IMR-90 (cell line): ENCODE data around the gene SCGB1A1. TPM values are rescaled to one million over a fixed set of nuclear protein-coding genes. Genes with fewer than 3 reads are reported as not detected.

Experiments used
- ATAC-seq: fragments of 200-7000 bp; cut with Tn5 transposase; 2 replicates; pipeline ENCODE4 v1.9.1; 2020; ENCODE audit warnings: low read depth, mild to moderate bottlenecking, moderate library complexity
- BruUV-seq: library from RNA; stranded (reverse); fragments of 400-500 nt; replicated peaks from 2 replicates; lab custom pipeline; 2021; lab: Mats Ljungman, UMichigan
- CTCF ChIA-PET: fragments of 300-600 bp; formaldehyde crosslinking; extraction: SDS; loops from one replicate; lab custom pipeline; 2021; ENCODE audit warnings: antibody characterized with exemption; lab: Yijun Ruan, JAX
- POLR2A ChIA-PET: fragments of 300-600 bp; sonication (Branson Sonifier 250); formaldehyde crosslinking; loops from one replicate; lab custom pipeline; 2022; ENCODE audit warnings: antibody characterized with exemption; ENCODE audit not compliant: unreplicated experiment; lab: Charles Lee
- DNase-seq: peaks from one replicate; pipeline ENCODE4 v3.0.0; 2013
- H2AFZ ChIP-seq: replicated peaks from 2 replicates; pipeline ENCODE3; 2013; ENCODE audit warnings: low read length, mild to moderate bottlenecking; ENCODE audit not compliant: poor library complexity
- H2AK5ac ChIP-seq: 2 replicates; pipeline ENCODE4 v1.6.1; 2013; ENCODE audit warnings: low read depth, low read length, inconsistent platforms
- H2AK9ac ChIP-seq: replicated peaks from 2 replicates; pipeline ENCODE3; 2013; ENCODE audit warnings: mild to moderate bottlenecking, low read depth, low read length, moderate library complexity; ENCODE audit not compliant: poor library complexity
- H2BK120ac ChIP-seq: 2 replicates; pipeline ENCODE4 v1.6.1; 2013; ENCODE audit warnings: low read depth, low read length, inconsistent platforms
- H2BK15ac ChIP-seq: 3 replicates; pipeline ENCODE4 v1.6.1; 2013; ENCODE audit warnings: low read depth, low read length, inconsistent platforms
- H2BK20ac ChIP-seq: 2 replicates; pipeline ENCODE4 v1.6.1; 2013; ENCODE audit warnings: low read depth, mild to moderate bottlenecking, inconsistent platforms, low read length, moderate library complexity
- H2BK5ac ChIP-seq: 2 replicates; pipeline ENCODE4 v1.6.1; 2013; ENCODE audit warnings: mild to moderate bottlenecking, low read depth, low read length, inconsistent platforms; ENCODE audit not compliant: poor library complexity, severe bottlenecking
- H3K14ac ChIP-seq: replicated peaks from 2 replicates; pipeline ENCODE4 v1.6.1; 2013; ENCODE audit warnings: low read depth, low read length, inconsistent platforms
- H3K18ac ChIP-seq: 2 replicates; pipeline ENCODE4 v1.6.1; 2013; ENCODE audit warnings: low read depth, low read length, control low read depth
- H3K23ac ChIP-seq: 2 replicates; pipeline ENCODE4 v1.6.1; 2013; ENCODE audit warnings: low read depth, low read length, inconsistent platforms
- H3K27ac ChIP-seq: 2 replicates; pipeline ENCODE4 v1.5.1; 2013; ENCODE audit warnings: mild to moderate bottlenecking, control low read depth, low read length; ENCODE audit not compliant: insufficient read depth
- H3K27me3 ChIP-seq: 2 replicates; pipeline ENCODE4 v1.6.1; 2013; ENCODE audit warnings: low read length; ENCODE audit not compliant: control insufficient read depth, insufficient read depth
- H3K36me3 ChIP-seq: 2 replicates; pipeline ENCODE4 v1.6.1; 2013; ENCODE audit warnings: low read length, mixed read lengths; ENCODE audit not compliant: control insufficient read depth, insufficient read depth
- H3K4ac ChIP-seq: 2 replicates; pipeline ENCODE4 v1.6.1; 2013; ENCODE audit warnings: low read depth, low read length, inconsistent platforms
- H3K4me1 ChIP-seq: 2 replicates; pipeline ENCODE4 v1.6.1; 2013; ENCODE audit warnings: low read length, mixed read lengths; ENCODE audit not compliant: control insufficient read depth, insufficient read depth
- H3K4me2 ChIP-seq: 2 replicates; pipeline ENCODE4 v1.6.1; 2013; ENCODE audit warnings: low read depth, mild to moderate bottlenecking, control low read depth, low read length, moderate library complexity
- H3K4me3 ChIP-seq: 2 replicates; pipeline ENCODE4 v1.5.1; 2013; ENCODE audit warnings: low read depth, mild to moderate bottlenecking, control low read depth, low read length, moderate library complexity; ENCODE audit not compliant: insufficient read depth
- H3K56ac ChIP-seq: 2 replicates; pipeline ENCODE4 v1.6.1; 2013; ENCODE audit warnings: low read length, inconsistent platforms; ENCODE audit not compliant: insufficient read depth; ENCODE audit errors: extremely low read depth
- H3K79me1 ChIP-seq, 2 experiments: 2 replicates each; pipeline ENCODE4 v1.6.1; 2013; ENCODE audit warnings: low read length in 2 of 2, inconsistent platforms in 1 of 2, low read depth in 1 of 2
- H3K9ac ChIP-seq: 2 replicates; pipeline ENCODE4 v1.6.1; 2013; ENCODE audit warnings: low read depth, low read length, control low read depth
- H3K9me1 ChIP-seq: 2 replicates; pipeline ENCODE4 v1.6.1; 2013; ENCODE audit warnings: low read length, inconsistent platforms; ENCODE audit not compliant: insufficient read depth
- H3K9me3 ChIP-seq: 2 replicates; pipeline ENCODE4 v1.6.1; 2013; ENCODE audit warnings: low read length; ENCODE audit not compliant: control insufficient read depth, insufficient read depth
- H4K20me1 ChIP-seq: 2 replicates; pipeline ENCODE4 v1.6.1; 2013; ENCODE audit warnings: low read length, inconsistent platforms; ENCODE audit not compliant: insufficient read depth
- H4K5ac ChIP-seq: 2 replicates; pipeline ENCODE4 v1.6.1; 2013; ENCODE audit warnings: mild to moderate bottlenecking, low read depth, low read length, control low read depth
- H4K8ac ChIP-seq, 2 experiments: 2 replicates each; pipeline ENCODE4 v1.6.1; 2013; ENCODE audit warnings: low read depth in 2 of 2, low read length in 2 of 2, control low read depth in 1 of 2, inconsistent platforms in 1 of 2
- H4K91ac ChIP-seq: 2 replicates; pipeline ENCODE4 v1.6.1; 2013; ENCODE audit warnings: low read depth, low read length, inconsistent platforms; ENCODE audit not compliant: insufficient read depth
- BHLHE40 ChIP-seq: fragments of 150-350 bp; IDR thresholded peaks from 2 replicates; pipeline ENCODE4 v1.6.1; 2016; ENCODE audit warnings: mild to moderate bottlenecking, low read depth, low read length
- CEBPB ChIP-seq: IDR thresholded peaks from 2 replicates; pipeline ENCODE4 v1.6.1; 2012; ENCODE audit warnings: low read depth, low read length, improper control_type of control experiment
- CHD1 ChIP-seq: IDR thresholded peaks from 2 replicates; pipeline ENCODE4 v1.6.1; 2012; ENCODE audit warnings: low read depth, low read length, improper control_type of control experiment
- CTCF ChIP-seq: conservative IDR thresholded peaks from 2 replicates; pipeline ENCODE4 v1.5.1; 2012; ENCODE audit warnings: mild to moderate bottlenecking, low read depth, low read length, improper control_type of control experiment
- ELK1 ChIP-seq: fragments of 150-350 bp; IDR thresholded peaks from 2 replicates; pipeline ENCODE4 v1.6.1; 2016; ENCODE audit warnings: low read depth, mild to moderate bottlenecking, low read length, moderate library complexity, borderline replicate concordance
- FOS ChIP-seq: fragments of 150-350 bp; IDR thresholded peaks from 2 replicates; pipeline ENCODE4 v1.6.1; 2016; ENCODE audit warnings: low read depth, low read length
- MAFK ChIP-seq: IDR thresholded peaks from 2 replicates; pipeline ENCODE4 v1.6.1; 2012; ENCODE audit warnings: low read depth, low read length, improper control_type of control experiment
- MAZ ChIP-seq: IDR thresholded peaks from 2 replicates; pipeline ENCODE4 v1.6.1; 2012; ENCODE audit warnings: low read depth, mild to moderate bottlenecking, low read length, improper control_type of control experiment, moderate library complexity, borderline replicate concordance
- MXI1 ChIP-seq: IDR thresholded peaks from 2 replicates; pipeline ENCODE4 v1.6.1; 2012; ENCODE audit warnings: low read depth, mild to moderate bottlenecking, low read length, moderate library complexity, borderline replicate concordance
- NFE2L2 ChIP-seq: fragments of 150-350 bp; IDR thresholded peaks from 2 replicates; pipeline ENCODE4 v1.6.1; 2016; ENCODE audit warnings: low read depth, mild to moderate bottlenecking, low read length
- POLR2A ChIP-seq: IDR thresholded peaks from 2 replicates; pipeline ENCODE4 v1.6.1; 2012; ENCODE audit warnings: mild to moderate bottlenecking, low read depth, low read length
- RAD21 ChIP-seq: IDR thresholded peaks from 2 replicates; pipeline ENCODE4 v1.6.1; 2012; ENCODE audit warnings: low read length, improper control_type of control experiment
- RCOR1 ChIP-seq: IDR thresholded peaks from 2 replicates; pipeline ENCODE4 v1.6.1; 2012; ENCODE audit warnings: mild to moderate bottlenecking, low read length, improper control_type of control experiment; ENCODE audit not compliant: insufficient replicate concordance
- RFX5 ChIP-seq: IDR thresholded peaks from 2 replicates; pipeline ENCODE4 v1.8.0; 2012; ENCODE audit warnings: low read depth, mild to moderate bottlenecking, low read length, moderate library complexity
- SMC3 ChIP-seq: fragments of 150-350 bp; IDR thresholded peaks from 2 replicates; pipeline ENCODE4 v1.6.1; 2016; ENCODE audit warnings: low read depth, mild to moderate bottlenecking, antibody characterized with exemption, low read length, moderate library complexity
- USF2 ChIP-seq: fragments of 150-350 bp; IDR thresholded peaks from 2 replicates; pipeline ENCODE4 v1.6.1; 2017; ENCODE audit warnings: mild to moderate bottlenecking, antibody characterized with exemption, low read length, low read depth
- WGBS, 2 experiments: methylation state at CpG; one replicate each; pipeline versions ENCODE4 v1.1.5 to v1.1.7; 2013; ENCODE audit warnings: missing lambda C conversion rate in 2 of 2; ENCODE audit not compliant: insufficient read length in 1 of 2; ENCODE audit errors: extremely low coverage in 2 of 2; 5-methylcytosine and 5-hydroxymethylcytosine counted together
- dilution Hi-C: fragments of 300-500 bp; cut with HindIII; formaldehyde crosslinking; loops from one replicate; pipeline ENCODE4 v1.14.3; 2018; ENCODE audit warnings: low sequenced_read_pairs; ENCODE audit not compliant: unreplicated experiment
- in situ Hi-C: fragments of 300-500 bp; cut with MboI; formaldehyde crosslinking; loops from 3 replicates; pipeline ENCODE4 v1.14.3; 2019; ENCODE audit warnings: low sequenced_read_pairs, inconsistent platforms, mixed read lengths
- intact Hi-C: fragments of 100-400 bp; cut with micrococcal nuclease; formaldehyde crosslinking; loops from 2 replicates; pipeline ENCODE4 v1.10.0; 2022
- polyA plus RNA-seq, 3 experiments: library from polyadenylated mRNA; depleted of rRNA; stranded (reverse); fragments of >200 nt; gene quantifications; 2 replicates each; pipeline ENCODE4 v1.2.3, GENCODE V29; 2012; ENCODE audit warnings: low replicate concordance in 1 of 3
- total RNA-seq: library from RNA; depleted of rRNA; stranded (reverse); fragments of >200 nt; gene quantifications from 2 replicates; pipeline ENCODE4 v1.2.3, GENCODE V29; 2012

Gene SCGB1A1
- total and polyA plus RNA-seq, 2 of the 4 experiments (the other 2 are of a cell fraction), result not detected

- dilution Hi-C loops (no loop called here), intact Hi-C loops (no loop called here), in situ Hi-C loops (loop anchor here (5.0 to 25.0 kb wide), 3 partner anchors 157 to 462 kb away; no protein-coding TSS in a partner anchor)
- Histone ChIP-seq H3K4me3 (no peak overlapping the region), H2AK9ac (no peak overlapping the region), H4K5ac (no peak overlapping the region), H3K36me3 (no peaks in the 10 kb centered on the region), H2BK5ac (no peak overlapping the region), H3K27me3 (no peaks in the 10 kb centered on the region), H4K91ac (no peak overlapping the region), H3K27ac (no peak overlapping the region), H4K20me1 (no peaks in the 10 kb centered on the region), H2BK15ac (no peak overlapping the region), H3K4me1 (peaks cover 22% of the 10 kb centered on the region), H3K23ac (no peak overlapping the region), H3K9me1 (no peaks in the 10 kb centered on the region), H3K14ac (no peak overlapping the region), H3K9ac (no peak overlapping the region), H3K18ac (no peak overlapping the region), H3K4me2 (no peak overlapping the region), H2AFZ (no peak overlapping the region), H3K79me1 (no peaks in the 10 kb centered on the region), H2AK5ac (no peak overlapping the region), H2BK20ac (no peak overlapping the region), H3K56ac (no peak overlapping the region), H2BK120ac (no peak overlapping the region), H4K8ac (no peak overlapping the region; a peak in 1 of 4 replicates), H3K9me3 (no peaks in the 10 kb centered on the region), H3K4ac (no peak overlapping the region; the same call in 1 of the 2 replicates)
- POLR2A ChIA-PET, result no interaction called here
- no peak for ATAC-seq
- DNase-seq, result no peak
- 29% methylated on average over 3 of the region's 7 CpGs; no CpG with 5 or more reads in 1 of the 2 experiments for WGBS, 2 experiments
- TF ChIP-seq MXI1 (no peak), MAFK (no peak), POLR2A (no peak), BHLHE40 (no peak), CEBPB (no peak), MAZ (no peak), USF2 (no peak), NFE2L2 (no peak), RFX5 (no peak), RCOR1 (no peak), ELK1 (no peak), RAD21 (no peak), SMC3 (no peak), CTCF (no peak), CHD1 (no peak), FOS (no peak)
- BruUV-seq, result no TSS peak
- CTCF ChIA-PET, result interaction anchor here (1.7 to 2.2 kb wide), 3 partner anchors 25 to 161 kb away, joined by 7 to 9 read pairs (median 8); no protein-coding TSS in a partner anchor
Observed at GRCh38 chr11:62399878-62400266, 19.0 kb upstream of the SCGB1A1 start.
